Muscle layer of colon (tissue), 2 donors: Measurements from ENCODE around the gene MED8.

Experiments
- H3K27ac ChIP-seq: one replicate; pipeline ENCODE4 v1.7.0; 2013; ENCODE audit warnings: low read depth, mild to moderate bottlenecking, low read length, moderate library complexity
- H3K27me3 ChIP-seq, 2 donors: one replicate each; pipeline ENCODE4 v1.7.0; 2013; ENCODE audit warnings: low read length in 2 of 2, mild to moderate bottlenecking in 2 of 2; ENCODE audit not compliant: insufficient read depth in 2 of 2, control insufficient read depth in 1 of 2
- H3K36me3 ChIP-seq: one replicate; pipeline ENCODE4 v1.7.0; 2013; ENCODE audit warnings: mild to moderate bottlenecking, low read length; ENCODE audit not compliant: insufficient read depth
- H3K4me1 ChIP-seq: one replicate; pipeline ENCODE4 v1.7.0; 2013; ENCODE audit warnings: mild to moderate bottlenecking, low read length; ENCODE audit not compliant: insufficient read depth
- H3K4me3 ChIP-seq, 2 donors: one replicate each; pipeline ENCODE4 v1.7.0; 2013; ENCODE audit warnings: low read length in 2 of 2, low read depth in 1 of 2, mild to moderate bottlenecking in 1 of 2, moderate library complexity in 1 of 2
- H3K9ac ChIP-seq: one replicate; pipeline ENCODE4 v1.7.0; 2013; ENCODE audit warnings: low read length
- H3K9me3 ChIP-seq: one replicate; pipeline ENCODE4 v1.7.0; 2013; ENCODE audit warnings: mild to moderate bottlenecking, low read length
- donor health status: abdominal sarcoma.
- donor health status: Adenocarcinoma of cecum.

Gene MED8

GRCh38 chr1:43365678-43366077 is 23.9 kb downstream of the MED8 start:
- Histone ChIP-seq H3K9ac (no peak overlapping the region), H3K4me1 (peaks cover 11% of the 10 kb centered on the region), H3K27ac (peak overlapping the region; percentile 75)

DNA sequence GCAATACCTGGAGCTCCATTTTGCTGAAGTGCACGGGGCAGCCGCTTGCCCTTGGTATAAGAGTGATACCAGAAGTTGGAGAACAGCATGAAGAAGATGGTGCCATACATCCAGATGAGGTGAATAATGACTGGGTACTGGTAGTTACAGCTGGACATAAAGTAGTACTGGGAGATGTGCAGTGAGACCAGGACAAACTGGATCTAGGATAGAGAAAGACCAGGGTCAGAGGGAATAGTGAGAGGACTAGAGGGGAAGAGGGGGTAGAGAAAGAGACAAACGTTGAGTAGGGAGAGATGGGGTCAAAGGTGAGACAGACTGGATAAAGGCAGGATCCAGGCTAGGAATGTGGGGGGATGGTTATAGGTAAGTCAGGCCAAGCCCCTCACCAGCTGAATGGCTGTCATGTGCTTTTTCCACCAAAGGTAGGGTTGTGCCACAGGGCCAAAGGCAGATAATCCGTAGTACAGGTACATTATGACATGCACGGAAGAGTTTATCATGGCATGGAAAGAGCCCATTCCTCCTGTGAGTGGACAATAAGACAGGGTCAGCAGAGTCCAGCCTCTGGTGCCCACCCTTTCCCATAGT is 25.6 kb downstream of the MED8 start:
- no peak overlapping the region for H3K27ac ChIP-seq
- H3K9me3 ChIP-seq = no peaks in the 10 kb centered on the region
- peaks cover 36% of the 10 kb centered on the region for H3K36me3 ChIP-seq
- H3K4me1 ChIP-seq = peaks cover 15% of the 10 kb centered on the region
- no peaks in the 10 kb centered on the region for H3K27me3 ChIP-seq
- H3K9ac ChIP-seq = no peak overlapping the region
- H3K4me3 ChIP-seq = no peak overlapping the region

More at GRCh38 chr1:43365678-43366077, 23.9 kb downstream of the MED8 start:
- H3K27me3 ChIP-seq = no peaks in the 10 kb centered on the region
- no peak overlapping the region for H3K4me3 ChIP-seq
- peaks cover 36% of the 10 kb centered on the region for H3K36me3 ChIP-seq
- H3K9me3 ChIP-seq = no peaks in the 10 kb centered on the region

DNA sequence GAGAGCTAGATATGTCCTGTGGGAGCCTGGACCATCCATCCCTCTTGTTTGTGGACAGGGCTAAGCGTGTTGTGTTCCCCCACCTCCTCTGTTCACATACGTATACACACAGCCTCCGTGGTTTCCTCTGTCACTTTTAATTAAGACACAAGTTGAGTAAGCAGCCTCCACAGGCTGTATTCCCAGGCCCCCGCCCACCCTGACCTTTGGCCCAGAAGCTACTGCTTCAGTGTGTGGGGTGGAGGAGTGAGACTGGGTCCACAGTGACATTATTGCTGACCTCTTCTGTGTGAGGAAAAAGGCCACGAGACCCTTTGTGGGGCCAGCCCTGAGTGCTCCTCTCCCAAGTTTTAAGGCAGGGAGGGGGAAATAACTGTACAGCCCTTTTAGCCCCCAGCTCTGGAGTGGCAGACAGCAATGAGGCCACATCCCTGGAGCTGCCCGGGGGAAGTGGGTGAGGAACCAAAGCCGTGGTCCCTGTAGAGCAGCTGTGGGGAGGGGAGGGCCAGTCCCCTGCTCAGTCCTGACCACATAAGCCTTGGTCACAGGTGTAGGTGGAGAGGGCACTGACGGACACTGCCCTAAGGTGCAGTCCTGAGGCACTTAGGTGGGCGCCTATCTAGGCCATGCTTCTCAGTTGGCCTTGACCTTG is 26.2 kb downstream of the MED8 start:
- peaks cover 36% of the 10 kb centered on the region for H3K36me3 ChIP-seq
- no peak overlapping the region for H3K4me3 ChIP-seq
- H3K9ac ChIP-seq = no peak overlapping the region
- no peaks in the 10 kb centered on the region for H3K9me3 ChIP-seq
- H3K27ac ChIP-seq = no peak overlapping the region
- H3K27me3 ChIP-seq = no peaks in the 10 kb centered on the region
- H3K4me1 ChIP-seq = peaks cover 12% of the 10 kb centered on the region

DNA sequence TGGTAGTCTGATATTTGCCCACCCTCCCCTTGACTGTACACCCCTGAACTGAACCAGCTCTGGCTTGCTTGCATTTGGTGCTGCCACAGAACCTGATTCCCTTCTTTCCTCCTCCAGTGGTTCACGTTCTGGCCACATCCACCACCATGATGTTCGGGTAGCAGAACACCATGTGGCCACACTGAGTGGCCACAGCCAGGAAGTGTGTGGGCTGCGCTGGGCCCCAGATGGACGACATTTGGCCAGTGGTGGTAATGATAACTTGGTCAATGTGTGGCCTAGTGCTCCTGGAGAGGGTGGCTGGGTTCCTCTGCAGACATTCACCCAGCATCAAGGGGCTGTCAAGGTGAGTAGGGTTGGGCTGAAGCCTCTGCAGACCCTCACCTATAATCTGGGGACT is 29.0 kb downstream of the MED8 start:
- H3K9ac ChIP-seq = no peak overlapping the region
- H3K27ac ChIP-seq = no peak overlapping the region
- H3K4me3 ChIP-seq = no peak overlapping the region
- H3K9me3 ChIP-seq = no peaks in the 10 kb centered on the region
- H3K36me3 ChIP-seq = peaks cover 36% of the 10 kb centered on the region
- no peaks in the 10 kb centered on the region for H3K27me3 ChIP-seq
- H3K4me1 ChIP-seq = peaks cover 13% of the 10 kb centered on the region

DNA sequence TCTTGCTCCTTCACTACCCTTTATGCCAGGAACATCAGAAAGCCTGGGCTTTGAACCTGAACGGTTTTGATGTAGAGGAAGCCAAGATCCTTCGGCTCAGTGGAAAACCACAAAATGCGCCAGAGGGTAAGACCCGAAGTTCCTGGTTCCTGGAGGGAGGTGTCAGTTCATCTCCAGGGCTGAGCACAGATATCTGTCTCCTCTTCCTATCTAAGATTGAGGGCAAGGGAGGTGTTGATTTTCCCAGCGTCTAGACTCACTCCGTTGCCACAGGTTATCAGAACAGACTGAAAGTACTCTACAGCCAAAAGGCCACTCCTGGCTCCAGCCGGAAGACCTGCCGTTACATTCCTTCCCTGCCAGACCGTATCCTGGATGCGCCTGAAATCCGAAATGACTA is 29.9 kb downstream of the MED8 start:
- Histone ChIP-seq H3K9me3 (no peaks in the 10 kb centered on the region), H3K36me3 (peaks cover 28% of the 10 kb centered on the region), H3K9ac (no peak overlapping the region), H3K4me3 (no peak overlapping the region), H3K4me1 (peaks cover 13% of the 10 kb centered on the region), H3K27me3 (no peaks in the 10 kb centered on the region), H3K27ac (no peak overlapping the region)

GRCh38 chr1:43358746-43359693 is 30.6 kb downstream of the MED8 start, which contains the start of gene CDC20:
Gene CDC20 (plus strand): TSS chr1:43358981. CDS start chr1:43359216, 235 bp downstream.
- H3K4me3 ChIP-seq = peak within 1 kb of the TSS; percentile 52 to 96
- peak within 1 kb of the TSS; percentile 88 for H3K9ac ChIP-seq
- H3K36me3 ChIP-seq = peaks cover 22% of the 10 kb centered on the region
- H3K27me3 ChIP-seq = no peaks in the 10 kb centered on the region
- H3K4me1 ChIP-seq = peaks cover 13% of the 10 kb centered on the region
- peak within 1 kb of the TSS; percentile 93 for H3K27ac ChIP-seq
- H3K9me3 ChIP-seq = no peaks in the 10 kb centered on the region

DNA sequence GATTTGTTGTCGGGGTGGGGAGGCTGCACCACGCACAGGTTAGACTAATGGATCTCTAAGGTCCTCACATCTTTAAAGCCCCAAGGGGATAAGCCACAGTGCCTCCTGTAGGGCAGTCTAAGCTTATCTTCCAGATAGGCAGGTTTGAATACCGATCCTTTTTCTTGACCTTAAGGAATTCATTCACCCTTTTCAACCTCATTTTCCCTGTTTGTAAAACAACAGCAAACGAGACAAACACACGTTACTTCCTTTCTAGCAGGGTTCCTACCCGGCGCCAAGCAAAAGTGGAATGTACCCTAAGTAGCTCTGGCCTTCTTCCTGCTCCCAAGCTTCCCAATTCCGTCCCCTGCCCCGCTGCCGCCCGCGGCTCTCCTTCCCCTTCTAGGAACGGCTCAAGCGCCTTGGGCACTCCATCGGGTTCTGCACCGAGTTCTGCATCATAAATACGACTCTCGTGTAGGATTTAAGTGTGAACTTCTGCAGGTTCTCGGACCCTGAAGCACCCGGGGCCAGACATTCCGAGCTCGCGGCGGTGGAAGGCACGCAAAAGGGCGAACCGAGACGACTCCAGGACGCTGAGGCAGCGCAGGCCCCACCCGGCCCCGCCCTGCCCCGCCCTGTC is 31.4 kb downstream of the MED8 start:
- peak overlapping the region; percentile 88 for H3K9ac ChIP-seq
- H3K4me3 ChIP-seq = peak overlapping the region; percentile 52 to 96
- H3K27me3 ChIP-seq = no peaks in the 10 kb centered on the region
- H3K27ac ChIP-seq = peak overlapping the region; percentile 93
- H3K9me3 ChIP-seq = no peaks in the 10 kb centered on the region
- peaks cover 14% of the 10 kb centered on the region for H3K36me3 ChIP-seq
- H3K4me1 ChIP-seq = peaks cover 13% of the 10 kb centered on the region

GRCh38 chr1:43357251-43357650 is 32.3 kb downstream of the MED8 start:
- no peak overlapping the region for H3K27ac ChIP-seq
- peaks cover 13% of the 10 kb centered on the region for H3K4me1 ChIP-seq
- H3K27me3 ChIP-seq = no peaks in the 10 kb centered on the region
- no peaks in the 10 kb centered on the region for H3K9me3 ChIP-seq
- no peak overlapping the region for H3K4me3 ChIP-seq
- H3K9ac ChIP-seq = no peak overlapping the region
- peaks cover 6% of the 10 kb centered on the region for H3K36me3 ChIP-seq

- Histone ChIP-seq H3K36me3 (no peaks in the 10 kb centered on the region), H3K9ac (no peak overlapping the region), H3K27ac (no peak overlapping the region), H3K4me3 (no peak overlapping the region), H3K4me1 (peaks cover 19% of the 10 kb centered on the region), H3K9me3 (no peaks in the 10 kb centered on the region), H3K27me3 (no peaks in the 10 kb centered on the region)
Measured at GRCh38 chr1:43354936-43355335, 34.7 kb downstream of the MED8 start.

DNA sequence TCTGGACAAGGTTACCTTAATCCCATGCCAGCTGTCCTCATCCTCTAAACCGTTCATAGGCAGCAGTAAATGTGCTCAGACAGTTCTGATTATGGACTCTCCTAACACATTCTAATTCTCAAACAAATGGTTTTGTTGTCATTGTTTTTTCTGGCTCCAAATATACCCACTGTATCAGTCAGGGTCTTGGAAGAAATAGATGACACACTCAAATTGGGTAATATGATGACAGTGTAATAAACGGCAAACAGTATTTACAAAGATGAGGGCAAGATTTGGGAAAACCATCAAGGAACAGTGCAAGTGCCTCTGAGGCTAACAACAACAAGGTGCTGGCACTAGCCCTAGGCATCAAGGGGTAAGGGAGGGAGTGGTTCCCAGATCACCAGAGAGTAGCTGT is 35.1 kb downstream of the MED8 start:
- Histone ChIP-seq H3K27ac (no peak overlapping the region), H3K4me3 (no peak overlapping the region), H3K4me1 (peaks cover 24% of the 10 kb centered on the region), H3K36me3 (no peaks in the 10 kb centered on the region), H3K27me3 (no peaks in the 10 kb centered on the region), H3K9ac (no peak overlapping the region), H3K9me3 (no peaks in the 10 kb centered on the region)

DNA sequence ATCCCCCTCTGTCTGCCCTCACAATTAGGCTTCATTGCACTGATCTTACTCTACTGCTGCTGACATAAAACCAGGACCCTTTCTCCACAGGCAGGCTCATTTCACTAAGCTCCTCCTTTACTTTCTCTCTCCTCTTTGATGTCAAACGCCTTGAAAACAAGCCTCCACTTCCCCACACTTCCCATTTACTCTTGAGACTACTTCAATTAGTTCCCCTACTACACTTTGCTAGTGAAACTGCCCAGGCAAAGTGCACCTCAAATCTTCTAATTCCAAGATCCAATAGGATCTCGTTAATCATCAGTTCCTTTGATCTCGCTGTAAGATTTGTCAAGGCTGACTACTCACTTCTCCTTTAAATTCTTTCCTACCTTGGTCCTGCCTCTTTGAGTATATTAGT is 36.7 kb downstream of the MED8 start:
- H3K27me3 ChIP-seq = no peaks in the 10 kb centered on the region
- H3K4me1 ChIP-seq = peaks cover 14% of the 10 kb centered on the region
- H3K27ac ChIP-seq = no peak overlapping the region
- no peaks in the 10 kb centered on the region for H3K36me3 ChIP-seq
- no peaks in the 10 kb centered on the region for H3K9me3 ChIP-seq
- H3K9ac ChIP-seq = no peak overlapping the region
- H3K4me3 ChIP-seq = no peak overlapping the region
